ENCODE measurements around the gene NPRL2.

Gene NPRL2

DNA sequence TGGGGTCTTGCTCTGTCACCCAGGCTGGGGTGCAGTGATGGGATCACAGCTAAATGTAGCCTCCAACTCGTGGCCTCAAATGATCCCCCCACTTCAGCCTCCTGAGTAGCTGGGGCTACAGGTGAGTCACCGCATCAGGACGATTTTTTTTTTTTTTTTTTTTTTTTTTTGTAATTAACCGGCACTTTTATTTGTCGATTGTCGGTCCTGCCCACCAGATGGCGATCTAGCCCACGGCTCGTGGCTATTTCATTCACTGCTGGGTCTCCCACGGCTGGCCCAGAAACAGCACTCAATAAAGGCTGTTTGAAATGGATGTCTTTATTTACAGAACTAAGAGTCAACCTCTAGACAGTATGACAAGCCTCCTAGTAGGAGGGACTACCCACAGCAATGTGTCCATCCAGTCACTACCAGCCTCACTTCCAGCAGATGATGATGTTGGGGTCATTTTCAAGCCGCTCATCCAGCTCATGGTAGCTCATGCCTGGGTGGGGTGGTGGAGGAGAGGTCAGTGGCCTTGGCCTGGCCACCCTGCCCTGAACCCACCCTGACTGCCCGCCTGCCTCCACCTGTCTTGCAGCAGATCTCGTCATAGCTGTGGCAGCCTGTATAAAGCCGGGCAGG lies 3.3 kb downstream of the NPRL2 start:
- DNase-seq: peak; percentile 56 to 75

- DNase-seq: peak; percentile 64 to 71
Measured at GRCh38 chr3:50345586-50346234, 4.9 kb downstream of the NPRL2 start, which contains the start of gene ZMYND10. TSS of gene ZMYND10 (minus strand) at chr3:50345732. CDS start at chr3:50345579, 153 bp downstream.

DNA sequence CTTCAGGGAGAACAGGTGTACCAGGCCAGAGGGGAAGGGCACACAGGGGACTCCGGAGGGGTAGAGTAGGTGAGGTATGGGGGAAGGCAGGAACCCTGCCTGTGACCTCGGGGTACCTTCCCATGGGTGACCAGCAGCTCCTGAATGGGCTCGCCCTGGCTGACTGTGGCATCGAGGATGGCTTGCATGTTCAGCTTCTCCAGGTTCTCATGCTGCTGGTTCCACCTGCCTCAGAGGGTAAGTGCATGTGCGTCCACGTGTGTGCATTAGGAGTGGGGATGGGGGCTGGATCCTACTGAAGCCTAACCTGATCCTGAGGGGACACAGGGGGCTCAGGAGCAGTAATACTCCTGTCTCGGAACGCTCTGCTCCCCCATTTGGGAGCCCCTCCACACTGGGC lies 5.6 kb downstream of the NPRL2 start:
- DNase-seq: no peak

DNA sequence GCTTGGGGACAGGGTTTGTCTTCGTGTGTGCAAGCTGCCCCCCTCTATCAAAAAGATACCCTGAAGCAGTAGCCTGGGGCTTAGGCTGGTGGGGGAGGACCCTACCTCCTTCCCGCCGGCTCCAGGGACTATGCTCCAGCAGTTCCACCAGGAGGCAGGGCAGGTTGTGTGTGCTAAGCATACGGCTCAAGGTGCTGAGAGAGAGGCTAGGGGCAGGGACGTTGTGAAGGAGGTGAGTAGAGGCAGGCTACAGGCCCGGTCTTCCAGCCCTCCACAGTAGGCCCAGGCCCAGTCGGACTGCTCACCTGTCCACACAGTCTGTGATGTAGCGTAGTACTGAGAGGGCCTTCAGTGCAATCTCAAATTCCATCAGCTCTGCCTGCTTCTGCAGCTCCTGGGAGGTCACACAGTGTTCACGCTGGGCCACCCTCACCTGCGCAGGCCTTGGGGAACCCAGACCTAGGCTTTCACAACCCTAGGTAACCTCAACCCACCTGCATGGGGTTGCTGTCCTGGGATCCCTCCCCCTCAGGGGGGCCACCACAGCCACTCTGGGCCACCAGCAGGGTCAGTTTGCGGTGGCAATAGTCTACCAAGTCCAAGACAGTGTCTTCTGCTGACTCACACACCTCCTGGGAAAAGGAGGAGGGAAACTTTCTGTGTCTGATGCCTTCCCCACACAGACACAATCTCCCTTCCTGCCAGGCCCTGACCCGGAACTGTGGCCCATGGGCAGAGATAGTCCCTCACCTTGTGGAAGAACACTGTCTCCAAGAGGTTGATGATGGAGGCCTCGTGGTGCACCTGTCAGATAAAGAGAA lies 7.6 kb downstream of the NPRL2 start:
- no peak for DNase-seq

DNA sequence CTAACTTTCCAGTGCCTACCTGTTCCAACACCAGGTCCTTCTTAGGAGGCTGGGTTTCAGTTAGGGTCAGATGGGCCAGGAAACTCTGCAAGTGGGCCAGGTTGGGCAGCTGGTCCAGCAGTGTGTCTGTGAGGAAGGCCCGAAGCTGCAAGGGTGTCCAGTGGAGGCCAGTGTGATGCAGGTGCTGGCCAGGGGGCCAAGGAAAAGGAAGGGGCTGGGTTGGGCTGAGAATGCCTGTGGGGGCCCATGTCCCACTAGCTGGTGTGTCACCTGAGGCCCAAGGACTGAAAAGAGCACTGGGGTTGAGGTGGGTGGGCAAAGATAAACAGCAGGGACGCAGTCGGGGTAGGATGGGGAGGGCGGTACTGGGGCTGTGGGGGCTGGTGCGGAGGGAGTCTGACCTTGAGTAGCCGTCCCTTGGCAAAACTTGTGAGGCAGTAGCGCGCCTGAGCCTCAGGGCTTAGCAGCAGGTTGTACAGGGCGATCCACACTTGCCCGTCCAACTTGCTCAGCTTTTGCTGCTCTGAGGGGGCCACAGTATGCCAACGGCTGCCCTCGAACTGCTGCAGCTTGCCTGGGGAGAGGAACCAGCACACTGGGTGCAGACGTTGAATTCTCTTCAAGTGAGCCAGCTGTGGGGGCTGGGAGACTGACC lies 8.5 kb downstream of the NPRL2 start:
- DNase-seq: no peak

- no peak for DNase-seq
Measured at GRCh38 chr3:50341537-50341936, 9.0 kb downstream of the NPRL2 start.

- DNase-seq: peak; percentile 55 to 65
Measured at GRCh38 chr3:50340448-50341329, 9.9 kb downstream of the NPRL2 start, which contains the start of gene RASSF1. TSS of gene RASSF1 (minus strand) at chr3:50340836. CDS start at chr3:50340805, 31 bp downstream.

DNA sequence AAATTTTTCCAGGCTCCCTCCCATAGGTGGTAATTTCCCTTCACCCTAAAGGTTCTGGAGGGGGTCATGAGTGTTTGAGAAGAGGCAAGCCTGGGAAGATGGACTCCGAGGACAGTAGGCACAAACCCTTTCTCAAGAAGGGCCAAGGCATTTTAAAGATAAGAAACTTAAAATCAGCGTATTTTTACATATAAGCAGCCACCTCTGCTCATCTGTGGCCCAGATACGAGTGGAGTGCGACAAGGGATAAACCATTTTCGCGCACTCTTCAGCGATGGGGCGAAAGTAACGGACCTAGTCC lies 10.5 kb downstream of the NPRL2 start:
- DNase-seq: no peak

DNA sequence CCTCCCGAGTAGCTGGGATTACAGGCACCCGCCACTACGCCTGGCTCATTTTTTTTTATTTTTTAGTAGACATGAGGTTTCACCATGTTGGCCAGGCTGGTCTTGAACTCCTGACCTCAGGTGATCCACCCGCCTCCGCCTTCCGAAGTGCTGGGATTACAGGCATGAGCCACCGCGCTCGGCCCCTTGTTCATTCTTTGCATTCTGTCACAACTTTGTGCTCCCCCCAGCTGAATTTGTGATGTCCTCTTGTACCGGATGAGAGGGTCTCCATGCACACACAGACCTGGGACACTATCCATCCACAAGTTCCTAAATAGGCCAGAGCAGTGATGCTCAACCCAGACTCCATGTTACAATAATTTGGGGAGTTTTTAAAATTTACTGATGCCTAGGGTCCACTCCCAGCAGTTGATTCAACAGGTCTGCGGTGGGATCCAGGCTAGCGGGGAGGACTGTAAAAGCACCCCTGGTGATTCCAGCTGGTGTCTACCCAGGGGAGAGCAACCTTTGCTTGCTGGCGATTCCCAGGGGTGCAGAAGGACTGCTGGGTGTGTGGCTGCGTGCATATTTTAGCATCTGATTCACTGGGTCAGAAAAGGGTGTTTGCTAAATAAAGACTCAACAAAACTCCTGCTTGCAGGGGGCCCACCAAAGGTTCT lies 11.0 kb downstream of the NPRL2 start:
- DNase-seq: no peak

DNA sequence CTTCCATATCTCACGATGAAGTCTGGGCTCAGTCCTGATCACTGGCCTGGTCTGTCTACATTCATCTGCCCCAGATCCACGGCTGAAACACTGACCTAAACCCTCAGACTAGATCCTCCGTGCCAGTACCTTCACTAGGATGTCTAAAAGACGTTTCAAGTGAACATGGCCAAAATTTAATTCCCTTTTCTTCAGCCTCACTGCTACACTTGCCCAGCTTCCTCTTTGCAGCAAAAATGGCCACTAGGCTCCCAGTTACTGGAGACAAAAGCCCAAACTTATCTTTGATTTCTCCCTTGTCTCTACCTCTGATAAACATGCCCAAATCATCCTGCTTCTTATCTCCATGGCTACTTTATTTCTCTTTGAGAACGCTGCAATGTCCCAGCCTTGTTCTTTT lies 11.6 kb downstream of the NPRL2 start:
- DNase-seq: no peak

GRCh38 chr3:50337175-50337861 lies 13.3 kb downstream of the NPRL2 start:
- DNase-seq: peak; percentile 93 to 95

- peak in 1 of 2 experiments; percentile 51 for DNase-seq
Measured at GRCh38 chr3:50336452-50337174, 14.0 kb downstream of the NPRL2 start.

- DNase-seq: no peak
Measured at GRCh38 chr3:50334339-50335075, 16.1 kb downstream of the NPRL2 start.

DNA sequence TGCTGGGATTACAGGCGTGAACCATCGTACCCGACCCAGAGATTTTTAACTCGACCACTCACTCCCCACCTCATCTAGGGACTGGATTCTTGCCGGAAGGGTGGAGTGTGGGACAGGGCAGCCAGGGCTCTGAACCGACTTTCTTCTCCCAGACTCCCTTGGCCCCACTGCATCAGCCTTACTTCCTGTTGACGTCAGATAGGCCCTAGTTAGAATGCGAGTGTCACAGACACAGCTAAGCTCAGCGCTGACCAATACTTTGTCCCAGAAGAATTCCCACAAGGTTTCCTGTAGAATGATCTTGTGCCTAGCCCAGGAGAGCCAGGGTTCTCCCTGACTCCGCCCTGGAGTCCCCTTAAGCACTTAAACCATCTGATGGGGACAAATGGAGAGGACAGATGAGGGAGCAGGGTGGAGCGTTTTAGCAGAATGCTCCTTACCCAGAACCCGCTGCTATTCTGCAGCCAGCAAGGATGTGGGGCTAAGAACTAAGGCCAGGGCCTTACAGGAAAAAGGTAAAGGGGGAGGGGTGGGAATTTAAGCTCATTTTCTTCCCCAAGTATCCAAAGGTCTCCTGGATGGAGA lies 16.7 kb downstream of the NPRL2 start:
- no peak for DNase-seq

GRCh38 chr3:50331364-50331907 lies 19.1 kb downstream of the NPRL2 start:
- DNase-seq: no peak

DNA sequence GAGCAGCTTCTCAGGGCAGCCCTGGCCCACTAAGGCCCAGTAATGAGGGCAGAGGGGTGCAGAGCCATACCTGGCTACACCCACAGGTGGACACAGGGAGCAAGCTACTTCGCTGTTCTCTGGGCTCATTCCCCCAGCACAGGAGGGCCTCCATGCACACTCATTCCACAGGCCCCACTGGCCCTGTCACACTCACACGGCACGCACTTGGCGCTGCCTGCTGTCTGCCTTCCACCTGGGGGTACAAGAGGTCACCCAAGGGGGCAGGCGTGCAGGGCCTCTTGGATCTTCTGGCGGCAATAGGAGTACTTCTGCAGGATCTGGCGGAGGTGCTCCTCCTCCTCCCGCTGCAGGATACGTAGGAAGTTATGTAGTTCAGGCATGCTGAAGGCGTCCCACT lies 20.2 kb downstream of the NPRL2 start:
- DNase-seq: no peak

DNA sequence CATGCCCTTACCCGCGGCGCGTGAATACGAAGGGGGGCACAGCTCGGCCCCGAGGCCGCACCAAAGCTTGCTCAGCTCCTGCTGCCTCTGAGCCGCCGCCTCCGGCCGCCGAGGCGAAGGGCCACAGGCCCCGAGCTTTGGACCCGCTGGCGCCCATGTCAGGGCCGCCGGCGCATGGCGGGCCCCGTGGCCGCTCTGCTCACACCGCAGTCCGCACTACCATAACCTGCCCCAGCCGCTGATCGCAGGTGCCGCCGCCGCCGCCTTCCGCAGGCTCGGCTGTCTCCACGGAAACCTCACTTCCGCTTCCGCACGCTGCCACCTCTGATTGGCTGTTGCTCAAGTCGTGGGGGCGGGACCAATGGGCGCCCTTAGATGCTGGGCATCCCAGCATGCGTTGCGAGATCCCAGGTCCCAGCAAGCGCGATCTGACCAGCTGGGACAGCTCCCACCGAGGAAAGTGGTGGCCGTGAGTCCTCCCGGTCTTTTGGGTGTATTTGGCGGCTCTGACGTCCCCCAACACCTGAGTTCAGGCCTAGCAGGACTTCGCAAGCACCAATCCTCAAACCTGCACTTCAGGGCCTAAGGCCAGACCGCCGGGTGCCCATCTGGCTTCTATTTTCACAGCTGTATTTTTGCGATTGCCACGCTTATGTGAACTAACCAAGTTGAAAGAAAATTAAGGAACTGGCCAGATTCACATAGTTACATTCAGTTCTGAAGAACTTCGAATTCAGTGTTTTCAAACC lies 22.5 kb downstream of the NPRL2 start, which contains the start of gene TUSC2:
Gene TUSC2, minus strand, starts transcription at position 281 of the 749 bp plus-strand sequence. Its CDS starts 124 bp downstream, at position 157.
- DNase-seq: peak; percentile 91 to 93

DNA sequence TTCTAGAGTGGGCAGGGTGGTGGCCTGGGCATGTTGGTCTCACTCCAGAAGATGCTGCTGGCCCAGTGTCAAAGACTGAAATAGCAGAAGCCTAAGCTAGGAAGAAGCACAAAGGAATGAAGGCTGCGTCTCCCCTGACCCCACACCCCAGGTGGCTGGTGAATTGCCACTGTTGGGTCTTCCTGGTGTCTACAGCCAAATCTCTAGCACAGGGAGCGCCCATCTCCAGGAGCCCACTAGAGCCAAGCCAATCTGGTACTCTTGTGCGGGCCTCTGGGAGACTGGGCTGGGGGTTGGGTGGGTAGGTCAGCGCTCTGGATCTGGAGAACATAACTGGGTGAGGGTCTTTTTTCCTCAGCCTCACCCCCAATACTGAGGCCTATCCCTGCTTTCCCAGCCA lies 23.4 kb downstream of the NPRL2 start:
- no peak for DNase-seq
